Measurements from ENCODE around the gene TRIM25.

DNA sequence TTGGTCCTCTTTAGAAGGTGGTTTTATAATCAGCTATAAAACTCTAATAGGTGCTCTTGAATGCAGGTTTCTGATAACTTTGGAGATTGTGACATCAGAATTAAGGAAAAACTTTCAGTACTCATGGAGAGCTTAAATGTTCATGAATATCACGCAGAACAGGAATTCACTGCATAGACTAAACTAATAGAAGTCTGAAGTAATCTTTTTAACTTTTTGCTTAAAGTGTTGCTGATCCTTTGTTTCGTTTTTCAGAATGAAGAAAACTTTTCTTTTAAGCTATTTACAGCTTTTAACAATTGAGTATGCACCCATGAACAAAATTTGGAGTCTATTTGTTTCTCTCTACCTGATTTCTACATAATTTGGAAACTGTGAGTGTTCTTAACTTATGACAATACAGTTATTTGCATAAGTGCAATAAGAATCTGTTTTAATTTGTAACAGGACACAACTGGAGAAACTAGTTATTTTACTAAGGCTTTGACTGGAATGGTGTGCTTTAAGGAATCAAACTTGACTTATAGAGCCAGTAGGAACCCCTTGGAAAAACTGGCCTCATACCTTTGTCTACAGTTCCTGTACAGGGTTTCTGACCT lies 17.0 kb upstream of the TRIM25 start:
- TF ChIP-seq, protein P1, sequence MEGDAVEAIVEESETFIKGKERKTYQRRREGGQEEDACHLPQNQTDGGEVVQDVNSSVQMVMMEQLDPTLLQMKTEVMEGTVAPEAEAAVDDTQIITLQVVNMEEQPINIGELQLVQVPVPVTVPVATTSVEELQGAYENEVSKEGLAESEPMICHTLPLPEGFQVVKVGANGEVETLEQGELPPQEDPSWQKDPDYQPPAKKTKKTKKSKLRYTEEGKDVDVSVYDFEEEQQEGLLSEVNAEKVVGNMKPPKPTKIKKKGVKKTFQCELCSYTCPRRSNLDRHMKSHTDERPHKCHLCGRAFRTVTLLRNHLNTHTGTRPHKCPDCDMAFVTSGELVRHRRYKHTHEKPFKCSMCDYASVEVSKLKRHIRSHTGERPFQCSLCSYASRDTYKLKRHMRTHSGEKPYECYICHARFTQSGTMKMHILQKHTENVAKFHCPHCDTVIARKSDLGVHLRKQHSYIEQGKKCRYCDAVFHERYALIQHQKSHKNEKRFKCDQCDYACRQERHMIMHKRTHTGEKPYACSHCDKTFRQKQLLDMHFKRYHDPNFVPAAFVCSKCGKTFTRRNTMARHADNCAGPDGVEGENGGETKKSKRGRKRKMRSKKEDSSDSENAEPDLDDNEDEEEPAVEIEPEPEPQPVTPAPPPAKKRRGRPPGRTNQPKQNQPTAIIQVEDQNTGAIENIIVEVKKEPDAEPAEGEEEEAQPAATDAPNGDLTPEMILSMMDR (IDR thresholded peaks at IDR 0.05) = no peak
- TF ChIP-seq POLR2A (IDR thresholded peaks at IDR 0.05) = no peak
